Esophagus mucosa (tissue), 1 donor: ENCODE results near the gene PERM1. TPM values are rescaled to one million over a fixed set of nuclear protein-coding genes. Genes with fewer than 3 reads are reported as not detected.
"Not testable (repeated sequence)": the region's sequence is repeated elsewhere in the genome, so short reads cannot be mapped to it uniquely, and the experiment has no call there.

Source experiments
- ATAC-seq: fragments of 200-7000 bp; cut with Tn5 transposase; one replicate; pipeline ENCODE4 v1.9.1; 2020
- total RNA-seq: library from RNA; stranded (reverse); gene quantifications from one replicate; pipeline ENCODE4 v1.2.4, GENCODE V29; 2023
- donor health status: DM: yes; HTN: yes; CAD: no.

The PERM1 gene, protein sequence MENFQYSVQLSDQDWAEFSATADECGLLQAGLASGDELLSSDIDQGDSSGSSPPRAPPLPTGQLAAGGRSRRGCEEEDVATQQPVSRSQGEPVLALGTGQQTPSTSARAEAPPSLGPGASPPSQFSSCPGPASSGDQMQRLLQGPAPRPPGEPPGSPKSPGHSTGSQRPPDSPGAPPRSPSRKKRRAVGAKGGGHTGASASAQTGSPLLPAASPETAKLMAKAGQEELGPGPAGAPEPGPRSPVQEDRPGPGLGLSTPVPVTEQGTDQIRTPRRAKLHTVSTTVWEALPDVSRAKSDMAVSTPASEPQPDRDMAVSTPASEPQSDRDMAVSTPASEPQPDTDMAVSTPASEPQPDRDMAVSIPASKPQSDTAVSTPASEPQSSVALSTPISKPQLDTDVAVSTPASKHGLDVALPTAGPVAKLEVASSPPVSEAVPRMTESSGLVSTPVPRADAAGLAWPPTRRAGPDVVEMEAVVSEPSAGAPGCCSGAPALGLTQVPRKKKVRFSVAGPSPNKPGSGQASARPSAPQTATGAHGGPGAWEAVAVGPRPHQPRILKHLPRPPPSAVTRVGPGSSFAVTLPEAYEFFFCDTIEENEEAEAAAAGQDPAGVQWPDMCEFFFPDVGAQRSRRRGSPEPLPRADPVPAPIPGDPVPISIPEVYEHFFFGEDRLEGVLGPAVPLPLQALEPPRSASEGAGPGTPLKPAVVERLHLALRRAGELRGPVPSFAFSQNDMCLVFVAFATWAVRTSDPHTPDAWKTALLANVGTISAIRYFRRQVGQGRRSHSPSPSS
- total RNA-seq = not detected

DNA sequence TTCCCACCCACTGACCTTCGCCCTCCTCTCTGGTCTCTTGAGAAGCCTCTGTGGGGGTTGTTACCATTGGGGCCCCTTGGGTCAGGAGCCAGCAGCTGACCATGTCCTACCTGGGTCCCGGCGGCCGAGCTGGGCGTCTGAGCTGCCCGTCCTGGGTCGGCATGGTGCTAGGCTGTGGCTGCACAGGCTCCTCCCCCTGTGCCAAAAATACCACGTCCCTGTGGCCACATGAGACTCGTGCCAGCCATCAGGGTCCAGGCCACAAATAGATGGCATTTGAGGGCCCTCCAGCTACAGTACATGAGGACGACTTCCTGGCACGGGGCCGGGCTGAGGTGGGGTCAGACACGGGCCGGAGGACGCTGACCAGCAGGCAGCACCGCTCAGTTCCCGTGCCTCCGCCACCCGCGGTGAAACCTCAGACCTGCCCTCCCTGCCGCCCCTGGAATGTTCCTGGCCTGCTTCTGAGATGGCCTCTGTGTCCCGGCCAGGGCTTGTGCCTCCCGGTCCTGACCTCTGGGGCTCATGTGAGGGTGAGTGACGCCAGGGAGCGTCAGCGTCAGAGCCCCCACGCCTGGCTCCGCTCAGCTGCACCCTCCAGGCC lies at the start of gene PERM1:
PERM1 (minus strand) TSS at position 139 of the 604 bp plus-strand sequence. CDS start 1,064 bp downstream, outside the sequence.
- peak; percentile 1 for ATAC-seq

DNA sequence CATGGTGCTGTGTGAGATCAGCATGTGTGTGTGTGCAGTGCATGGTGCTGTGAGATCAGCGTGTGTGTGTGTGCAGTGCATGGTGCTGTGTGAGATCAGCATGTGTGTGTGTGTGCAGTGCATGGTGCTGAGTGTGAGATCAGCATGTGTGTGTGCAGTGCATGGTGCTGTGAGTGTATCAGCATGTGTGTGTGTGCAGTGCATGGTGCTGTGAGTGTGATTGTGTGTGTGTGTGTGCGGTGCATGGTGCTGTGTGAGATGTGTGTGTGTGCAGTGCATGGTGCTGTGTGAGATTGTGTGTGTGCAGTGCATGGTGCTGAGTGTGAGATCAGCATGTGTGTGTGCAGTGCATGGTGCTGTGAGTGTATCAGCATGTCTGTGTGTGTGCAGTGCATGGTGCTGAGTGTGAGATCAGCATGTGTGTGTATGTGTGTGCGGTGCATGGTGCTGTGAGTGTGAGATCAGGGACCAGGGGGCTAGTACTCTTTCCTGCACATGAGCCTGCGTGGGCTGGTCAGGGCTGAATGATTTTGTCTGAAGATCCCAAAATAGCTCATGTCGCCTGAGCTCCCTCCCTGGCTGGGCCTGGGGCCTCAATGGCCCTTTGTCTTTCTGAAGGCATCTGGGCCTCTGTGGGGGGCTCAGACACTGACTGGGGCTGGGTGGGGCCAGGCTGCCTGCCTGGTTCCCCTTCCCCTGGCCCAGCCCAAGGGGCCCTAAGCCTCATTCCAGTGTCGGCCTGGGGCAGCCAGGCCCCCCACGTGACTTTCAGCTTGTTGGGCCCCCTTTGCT lies 49.2 kb upstream of the PERM1 start:
- not testable (repeated sequence) for ATAC-seq

DNA sequence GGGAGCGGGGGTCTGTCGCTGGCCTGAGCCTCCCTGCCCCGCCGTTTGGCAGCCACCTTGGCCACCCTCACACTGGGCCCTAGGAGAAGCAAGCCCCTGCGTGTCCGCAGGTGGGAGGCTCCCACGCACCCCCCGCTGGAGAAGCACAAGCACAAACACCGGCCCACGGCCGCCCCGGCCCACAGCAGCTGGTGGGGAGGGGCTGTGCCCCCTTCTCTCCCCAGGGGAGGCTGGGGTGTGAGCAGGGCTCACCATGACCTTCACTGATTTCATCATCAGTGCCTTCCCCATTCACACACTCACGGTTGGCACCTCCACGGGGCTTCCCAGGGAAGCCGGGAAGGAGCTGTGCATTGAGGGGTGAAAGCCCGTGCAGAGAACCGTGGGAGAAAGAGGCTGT lies 45.9 kb upstream of the PERM1 start:
- ATAC-seq = no peak

DNA sequence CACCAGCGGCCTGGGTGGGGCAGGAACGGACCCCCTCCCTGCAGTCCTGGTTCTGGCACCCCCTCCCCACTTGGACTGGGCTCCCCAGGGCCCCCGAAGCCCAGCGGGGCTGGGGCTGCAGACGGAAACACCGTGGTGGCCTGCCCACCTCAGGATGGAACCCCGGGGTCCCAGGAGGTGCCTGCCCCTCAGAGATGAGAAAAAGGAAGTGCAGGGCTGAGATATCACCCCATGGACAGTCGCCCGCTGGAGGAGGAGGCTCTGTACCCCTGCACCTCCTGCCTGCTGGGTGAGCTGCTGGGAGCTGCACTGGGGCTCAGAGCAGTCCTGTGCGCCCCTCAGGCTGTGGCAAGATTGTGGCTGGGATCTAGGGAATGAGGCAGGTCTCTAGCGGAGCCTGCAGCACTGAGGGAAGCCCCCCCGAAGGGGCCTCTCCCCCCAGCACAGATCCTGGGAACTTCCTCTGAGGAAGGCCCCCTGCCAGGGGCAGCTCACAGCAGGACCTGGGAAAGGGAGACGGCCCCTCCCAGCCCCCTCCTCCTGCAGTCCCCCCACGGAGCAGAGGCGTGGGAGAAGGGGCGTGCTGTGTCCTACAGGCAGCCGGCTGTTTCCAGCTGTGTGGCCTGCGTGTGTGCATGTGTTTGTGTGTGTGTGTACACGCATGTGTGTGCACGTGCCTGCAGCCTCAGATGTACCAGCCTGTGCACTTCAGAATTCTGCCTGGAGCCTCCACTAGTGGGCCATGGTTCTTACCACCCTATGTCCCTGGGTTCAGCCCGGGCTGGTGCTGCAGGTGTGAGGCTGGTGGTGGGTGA lies 44.9 kb upstream of the PERM1 start:
- ATAC-seq = no peak

DNA sequence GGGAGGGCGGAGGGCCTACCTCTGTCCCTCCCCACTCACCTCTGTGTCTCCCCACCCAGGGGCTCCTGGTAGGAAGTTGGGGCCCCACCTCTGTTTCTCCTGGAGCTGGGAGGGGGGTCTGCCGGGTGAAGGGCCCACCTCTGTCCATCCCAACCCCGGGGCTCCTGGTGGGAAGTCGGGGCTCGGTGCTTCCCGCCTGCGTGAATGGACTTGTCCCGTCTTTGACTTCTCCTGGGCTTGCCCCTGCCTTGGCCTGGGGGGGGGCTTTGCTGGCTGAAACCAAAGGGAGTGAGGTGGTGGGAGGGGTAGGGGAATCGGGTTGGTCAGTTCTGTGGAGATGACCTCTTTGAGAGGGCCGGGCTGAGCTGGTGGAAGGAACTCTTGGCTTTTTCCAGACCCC lies 43.8 kb upstream of the PERM1 start:
- no peak for ATAC-seq

DNA sequence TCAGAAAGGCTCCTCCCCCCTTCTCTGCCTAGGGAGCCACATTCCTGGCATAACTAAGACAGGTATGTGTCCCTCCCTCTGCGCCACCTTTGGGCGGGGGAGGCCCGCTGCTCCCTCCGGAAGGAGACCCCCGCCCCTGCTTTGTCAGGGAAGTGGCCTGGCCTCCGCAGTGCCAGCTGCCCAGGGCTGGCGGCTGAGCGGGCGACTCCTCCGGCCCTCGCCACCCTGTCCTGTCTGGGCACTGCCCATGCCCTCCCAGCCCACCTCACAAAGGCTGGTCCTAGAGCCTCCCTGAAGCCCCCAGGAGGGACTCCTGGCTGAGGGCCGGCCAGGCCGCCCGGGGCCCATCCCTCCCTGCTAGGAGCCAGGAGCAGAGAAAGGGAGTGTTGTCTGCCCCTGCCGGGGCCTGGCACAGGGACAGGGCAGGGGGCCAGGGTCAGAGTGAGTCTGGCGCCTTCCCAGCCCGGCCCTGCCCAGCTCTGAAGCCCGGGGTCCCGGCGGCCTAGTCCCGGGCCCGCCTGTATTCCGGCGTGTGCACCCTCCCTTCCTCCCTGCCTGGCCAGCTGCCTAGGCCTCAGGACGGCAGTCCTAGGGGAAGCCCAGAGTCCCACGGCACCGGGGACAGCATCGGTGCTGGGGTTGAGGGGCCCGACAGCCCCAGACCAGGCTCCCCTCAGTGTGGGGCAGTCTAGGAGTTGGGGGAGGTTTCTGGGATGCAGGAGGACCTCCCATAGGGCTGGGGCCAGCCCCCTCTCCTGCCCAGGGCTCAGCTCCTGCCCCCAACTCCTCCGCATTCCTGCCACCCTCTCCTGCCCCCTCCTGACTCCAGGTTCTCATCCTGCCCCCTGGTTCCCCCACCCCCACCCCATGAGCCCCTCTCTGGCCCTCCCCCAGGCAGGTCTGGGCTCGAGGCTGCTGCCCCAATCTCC lies 43.1 kb upstream of the PERM1 start:
- peak; percentile 60 for ATAC-seq

DNA sequence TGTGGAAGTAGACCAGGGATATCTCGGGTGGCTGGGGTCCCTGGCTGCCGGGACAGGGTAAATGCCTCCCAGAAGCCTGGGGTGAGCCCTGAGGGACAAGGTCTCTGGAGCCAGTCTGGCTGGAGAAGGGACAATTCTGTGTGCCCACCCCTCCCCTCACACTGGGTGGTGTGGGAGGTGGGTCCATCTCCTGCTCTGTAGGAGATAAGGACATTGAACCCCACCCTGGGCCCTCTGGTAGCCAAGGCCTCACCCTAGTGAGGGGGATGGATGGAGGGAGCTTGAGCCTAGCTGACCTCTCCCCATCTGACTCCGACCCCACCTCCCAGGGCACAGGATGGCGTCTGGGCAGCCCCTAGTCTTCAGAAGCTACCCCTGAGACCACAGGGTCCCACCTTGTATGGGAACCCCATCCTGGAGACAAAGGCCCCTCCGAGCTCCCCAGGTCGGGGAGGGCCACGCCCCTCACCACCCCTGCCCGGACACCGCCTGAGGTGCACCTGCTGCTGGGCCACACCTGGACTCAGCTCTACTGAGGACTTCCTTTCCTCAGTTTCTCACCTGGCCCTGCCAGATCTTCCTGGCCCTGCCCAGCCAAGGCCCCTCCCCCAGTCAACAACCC lies 42.4 kb upstream of the PERM1 start:
- no peak for ATAC-seq

DNA sequence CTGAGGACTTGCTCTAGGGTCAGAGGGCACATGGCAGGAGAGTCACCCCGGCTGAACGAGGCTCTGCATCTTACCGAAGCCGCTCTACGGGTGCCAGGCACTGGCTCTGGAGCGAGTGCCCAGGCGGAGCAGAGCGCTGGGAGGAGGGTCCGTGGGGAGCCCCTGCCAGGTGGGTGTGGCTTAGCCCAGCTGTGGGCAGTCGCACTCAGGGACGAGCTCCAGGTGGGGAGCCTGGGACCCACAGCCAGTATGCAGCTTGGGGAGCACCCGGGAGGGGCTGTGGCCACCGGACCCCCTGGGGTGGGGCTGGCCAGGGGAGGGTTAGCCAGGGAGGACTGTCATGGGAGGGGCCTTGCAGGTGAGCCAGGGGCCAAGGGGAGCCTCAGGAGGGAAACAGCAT lies 41.8 kb upstream of the PERM1 start:
- ATAC-seq = no peak

DNA sequence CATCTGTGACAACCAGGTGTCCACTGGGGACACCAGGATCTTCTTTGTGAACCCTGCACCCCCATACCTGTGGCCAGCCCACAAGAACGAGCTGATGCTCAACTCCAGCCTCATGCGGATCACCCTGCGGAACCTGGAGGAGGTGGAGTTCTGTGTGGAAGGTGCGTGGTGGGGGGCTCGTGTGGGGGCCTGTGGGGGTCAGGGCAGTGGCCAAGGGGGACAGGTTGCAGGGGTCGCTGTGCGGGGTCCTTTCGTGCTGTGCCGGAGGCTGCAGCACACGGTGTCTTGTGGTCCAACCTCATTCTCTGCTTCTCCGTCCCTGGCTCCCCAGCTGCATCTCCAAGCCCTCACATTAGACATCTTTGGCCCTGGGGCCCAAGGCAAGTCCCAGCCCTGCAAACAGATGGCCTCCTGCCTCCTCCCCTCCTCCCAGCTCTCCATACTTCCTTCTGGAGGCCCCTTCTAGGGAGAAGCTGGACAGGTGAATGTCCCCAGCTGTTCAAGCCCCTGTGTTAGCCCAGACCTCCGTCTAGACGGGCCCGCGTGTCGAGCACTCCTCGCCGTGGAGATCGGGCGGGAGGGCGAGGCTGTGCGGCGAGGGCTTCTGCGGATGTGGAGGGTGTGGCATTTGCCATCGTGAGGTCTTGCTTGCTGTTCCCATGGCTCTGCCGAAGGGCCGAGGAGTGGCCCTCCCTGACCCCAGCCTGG lies 40.6 kb upstream of the PERM1 start:
- ATAC-seq = no peak

DNA sequence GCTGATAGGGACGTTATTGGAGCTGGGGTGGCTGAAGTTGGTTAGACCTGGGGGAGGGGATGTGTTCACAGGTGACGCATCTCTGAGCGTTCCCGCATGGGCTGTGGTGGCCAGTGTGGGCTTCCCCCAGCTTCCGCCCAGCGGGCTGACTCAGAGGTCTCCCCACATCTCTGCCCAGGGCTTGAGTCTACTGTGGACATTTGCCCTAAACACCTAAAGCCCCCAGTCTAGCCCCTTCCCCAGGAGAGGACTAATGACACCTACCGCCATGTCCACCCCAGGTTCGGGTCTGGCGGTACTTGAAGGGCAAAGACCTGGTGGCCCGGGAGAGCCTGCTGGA lies 40.0 kb upstream of the PERM1 start:
- no peak for ATAC-seq

DNA sequence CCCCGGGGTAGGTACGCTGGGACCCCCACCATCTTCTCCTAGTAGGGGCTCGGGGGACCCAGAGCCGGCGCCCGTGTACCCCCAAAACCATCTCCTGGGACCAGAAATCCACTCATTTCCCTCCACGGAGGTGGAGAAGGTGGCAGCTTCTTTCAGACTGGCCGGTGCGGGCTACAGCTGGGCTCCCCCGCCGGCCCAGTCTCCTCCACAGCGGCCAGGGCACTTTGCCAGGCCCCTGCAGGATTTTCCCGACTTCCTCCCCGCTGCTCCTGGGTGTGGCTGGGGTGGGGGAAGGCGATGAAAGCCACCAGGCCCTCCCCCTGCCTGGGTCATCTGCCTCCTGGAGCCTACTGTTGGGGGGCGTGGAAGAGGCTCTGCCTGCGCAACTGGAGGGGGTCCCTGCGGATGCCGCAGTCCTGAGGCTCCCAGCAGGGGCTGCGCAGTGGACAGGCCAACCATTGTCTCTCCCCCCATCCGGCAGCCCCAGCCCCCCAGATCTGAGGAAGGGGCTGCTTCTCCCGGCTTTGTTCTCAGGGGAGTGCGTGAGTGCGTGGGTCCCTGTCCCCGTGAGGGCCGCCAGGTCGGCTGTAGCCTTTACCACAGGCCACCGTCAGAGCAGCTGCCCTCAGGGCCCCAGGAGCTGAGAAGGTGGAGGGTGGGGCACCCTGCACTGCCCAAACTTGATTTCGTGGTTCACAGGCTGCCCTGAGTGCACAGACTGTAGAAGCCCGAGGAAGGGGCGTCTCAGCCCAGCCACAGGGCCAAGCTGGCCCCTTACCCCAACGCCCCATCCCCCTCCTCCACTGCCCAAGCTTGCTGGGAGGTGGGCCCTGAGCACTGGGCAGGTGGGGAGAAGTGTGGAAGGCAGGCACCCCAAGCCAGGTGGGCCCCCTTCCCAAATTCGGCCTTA lies 39.4 kb upstream of the PERM1 start:
- ATAC-seq = peak; percentile 60

DNA sequence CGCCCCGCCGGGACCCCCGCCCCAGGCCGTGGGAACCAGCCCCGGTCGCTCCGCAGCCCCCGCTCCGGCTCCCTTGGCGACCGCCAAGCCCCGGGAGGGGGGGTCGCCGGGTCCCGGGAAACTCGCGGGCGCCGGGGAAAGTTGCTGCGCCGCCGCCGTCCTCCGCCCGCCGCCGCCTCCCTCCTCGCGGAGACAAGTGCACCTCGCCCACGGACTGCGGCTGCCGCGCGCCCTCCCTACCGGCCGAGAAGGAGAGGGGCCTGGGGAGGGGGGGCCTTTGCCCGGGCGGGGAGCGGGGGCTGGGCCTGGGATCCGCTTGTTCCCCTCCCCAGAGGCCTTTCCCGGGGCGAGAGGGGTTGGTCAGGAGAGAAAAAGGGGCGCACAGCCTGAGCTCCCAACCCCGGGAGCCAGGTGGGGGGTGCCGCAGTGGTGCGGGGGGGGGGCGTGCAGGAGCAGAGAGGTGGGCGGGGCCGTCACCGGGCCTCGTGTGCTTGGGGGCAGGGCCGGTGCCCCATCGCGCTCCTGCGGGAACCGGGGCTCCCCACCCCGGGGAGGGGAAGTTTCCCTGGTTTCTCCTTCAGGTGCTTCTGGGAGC lies 38.6 kb upstream of the PERM1 start:
- no peak for ATAC-seq

DNA sequence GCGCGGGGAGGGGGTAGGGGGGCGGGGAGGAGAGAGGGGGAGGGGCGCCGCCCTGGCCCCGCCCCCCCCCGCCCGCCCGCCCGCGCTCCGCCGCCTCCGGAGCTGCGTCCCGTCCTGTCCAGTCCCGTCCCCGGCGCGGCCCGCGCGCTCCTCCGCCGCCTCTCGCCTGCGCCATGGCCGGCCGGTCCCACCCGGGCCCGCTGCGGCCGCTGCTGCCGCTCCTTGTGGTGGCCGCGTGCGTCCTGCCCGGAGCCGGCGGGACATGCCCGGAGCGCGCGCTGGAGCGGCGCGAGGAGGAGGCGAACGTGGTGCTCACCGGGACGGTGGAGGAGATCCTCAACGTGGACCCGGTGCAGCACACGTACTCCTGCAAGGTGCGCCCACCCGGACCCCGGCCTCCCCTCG lies 38.1 kb upstream of the PERM1 start, which contains the start of gene AGRN:
AGRN (plus strand) TSS at position 121 of the 405 bp plus-strand sequence; CDS start at position 174, 53 bp downstream.
- peak; percentile 19 for ATAC-seq

DNA sequence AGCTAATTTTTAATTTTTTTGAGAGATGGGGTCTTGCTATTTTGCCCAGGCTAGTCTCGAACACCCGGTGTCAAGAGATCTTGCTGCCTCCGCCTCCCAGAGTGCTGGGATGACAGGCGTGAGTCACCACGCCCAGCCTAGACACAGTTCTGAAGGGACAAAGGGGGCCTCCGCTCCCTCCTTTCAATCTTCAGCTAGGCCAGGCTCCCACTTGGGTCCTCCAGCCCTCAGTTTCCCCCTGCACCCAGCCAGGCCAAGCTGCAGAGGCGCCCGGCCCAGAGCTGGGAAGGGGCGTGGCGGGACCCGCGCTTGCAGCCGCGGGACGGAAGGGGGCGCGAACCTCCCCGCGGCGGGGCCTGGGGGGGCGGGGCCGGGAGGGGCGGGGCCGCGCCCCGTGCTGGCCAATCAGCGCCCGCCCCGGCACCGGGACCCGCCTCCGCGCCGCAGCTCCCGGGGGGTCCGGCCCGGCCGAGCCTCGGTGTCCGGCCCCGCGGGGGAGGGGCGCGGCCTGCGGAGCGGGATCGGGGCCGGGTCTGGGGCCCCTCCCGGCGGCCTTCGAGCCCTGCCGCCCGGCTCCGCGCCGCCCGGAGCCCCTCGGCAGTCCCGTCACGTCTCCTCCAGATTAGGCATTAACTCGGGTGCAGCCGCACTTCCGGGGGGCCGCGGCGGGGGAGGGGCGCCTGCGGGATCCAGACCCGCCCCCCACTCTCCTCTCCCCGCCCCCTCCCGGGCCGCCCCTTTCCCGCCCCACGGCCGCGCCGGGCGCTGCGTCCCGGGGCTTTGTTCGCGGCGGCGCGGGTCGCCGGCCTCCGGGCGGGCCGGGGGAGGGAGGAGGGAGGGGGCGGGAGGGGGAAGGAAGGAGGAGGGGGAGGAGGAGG lies 37.5 kb upstream of the PERM1 start:
- ATAC-seq = peak; percentile 77

DNA sequence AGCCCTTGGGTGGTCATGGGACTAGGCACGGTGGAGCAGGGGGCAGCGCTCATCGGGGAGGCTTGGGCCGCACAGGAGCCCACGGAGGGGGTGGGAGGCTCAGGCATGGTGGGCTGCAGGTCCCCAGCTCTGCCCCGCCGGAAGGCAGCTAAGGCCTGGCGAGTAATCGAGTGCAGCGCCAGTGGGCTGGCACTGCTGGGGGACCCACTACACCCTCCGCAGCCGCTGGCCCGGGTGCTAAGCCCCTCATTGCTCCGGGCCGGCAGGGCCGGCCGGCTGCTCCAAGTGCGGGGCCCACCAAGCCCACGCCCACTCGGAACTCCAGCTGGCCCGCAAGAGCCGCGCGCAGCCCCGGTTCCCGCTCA lies 36.4 kb upstream of the PERM1 start:
- not testable (repeated sequence) for ATAC-seq

DNA sequence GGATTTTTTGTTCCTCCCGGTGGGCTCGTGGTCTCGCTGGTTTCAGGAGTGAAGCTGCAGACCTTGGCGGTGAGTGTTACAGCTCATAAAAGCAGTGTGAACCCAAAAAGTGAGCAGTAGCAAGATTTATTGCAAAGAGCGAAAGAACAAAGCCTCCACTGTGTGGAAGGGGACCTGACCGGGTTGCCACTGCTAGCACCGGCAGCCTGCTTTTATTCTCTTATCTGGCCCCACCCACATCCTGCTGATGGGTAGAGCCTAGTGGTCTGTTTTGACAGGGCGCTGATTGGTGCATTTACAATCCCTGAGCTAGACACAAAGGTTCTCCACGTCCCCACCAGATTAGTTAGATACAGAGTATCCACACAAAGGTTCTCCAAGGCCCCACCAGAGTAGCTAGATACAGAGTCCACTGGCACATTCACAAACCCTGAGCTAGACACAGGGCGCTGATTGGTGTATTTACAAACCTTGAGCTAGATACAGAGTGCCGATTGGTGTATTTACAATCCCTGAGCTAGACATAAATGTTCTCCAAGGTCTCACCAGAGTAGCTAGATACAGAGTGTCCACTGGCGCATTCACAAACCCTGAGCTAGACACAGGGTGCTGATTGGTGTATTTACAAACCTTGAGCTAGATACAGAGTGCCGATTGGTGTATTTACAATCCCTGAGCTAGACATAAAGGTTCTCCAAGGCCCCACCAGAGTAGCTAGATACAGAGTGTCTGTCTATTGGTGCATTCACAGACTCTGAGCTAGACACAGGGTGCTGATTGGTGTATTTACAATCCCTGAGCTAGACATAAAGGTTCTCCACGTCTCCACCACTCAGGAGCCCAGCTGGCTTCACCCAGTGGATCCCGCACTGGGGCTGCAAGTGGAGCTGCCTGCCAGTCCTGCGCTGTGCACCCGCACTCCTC lies 35.8 kb upstream of the PERM1 start:
- not testable (repeated sequence) for ATAC-seq
